Sigmoid colon (tissue), 4 donors: Measurements from ENCODE around the gene MRO.
A peak's percentile ranks its signal among the peaks of the same experiment; 100 is the strongest.

Experiments used
- EP300 ChIP-seq, 4 donors: sonication (generic); formaldehyde crosslinking; IDR thresholded peaks; one replicate each; pipeline ENCODE4 v1.6.1; 2017; ENCODE audit warnings: antibody characterized with exemption in 4 of 4
- POLR2A ChIP-seq, 2 donors: fragments of 450-650 bp; IDR thresholded peaks; one replicate each; pipeline ENCODE4 v1.6.1; 2016; ENCODE audit warnings: antibody characterized with exemption in 2 of 2, mild to moderate bottlenecking in 2 of 2, moderate library complexity in 2 of 2
- POLR2AphosphoS5 ChIP-seq, 4 donors: sonication (generic); formaldehyde crosslinking; IDR thresholded peaks; one replicate each; pipeline ENCODE4 v1.6.1; 2017; ENCODE audit warnings: antibody characterized with exemption in 4 of 4

DNA sequence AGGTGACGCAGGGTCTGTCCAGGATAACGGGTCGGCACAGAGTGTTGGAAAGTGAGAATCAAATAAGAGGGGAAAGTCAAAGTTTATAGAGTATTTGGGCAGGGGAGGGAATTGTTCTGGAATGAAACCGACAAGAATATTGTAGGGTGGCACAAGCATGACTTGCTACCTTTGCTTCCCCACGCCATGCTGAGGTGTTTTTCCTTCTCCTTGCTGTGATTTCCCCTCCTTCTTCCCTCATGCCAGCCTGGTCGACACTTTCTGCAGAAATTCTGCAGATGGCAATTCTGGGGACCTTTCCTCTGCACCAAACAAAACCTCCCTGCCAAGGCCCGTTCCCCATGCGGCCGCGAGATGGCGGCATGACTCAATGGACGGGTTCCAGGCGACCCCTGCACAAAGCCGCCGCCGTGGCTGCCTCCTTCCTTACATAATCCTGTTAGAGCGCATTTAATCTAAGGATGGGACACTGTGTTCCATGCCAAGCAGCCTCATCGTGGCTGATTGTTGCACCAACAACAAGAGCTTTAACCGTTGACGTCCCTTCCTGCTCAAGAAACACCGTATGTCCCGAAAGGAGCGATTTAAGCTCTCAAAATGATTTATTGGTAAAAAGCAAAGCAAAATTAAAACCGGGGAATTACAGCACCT, at the start of gene MRO:
- peak; percentile 48 to 67 (median 62) for TF ChIP-seq POLR2AphosphoS5 (IDR thresholded peaks at IDR 0.05)
- no peak for TF ChIP-seq POLR2A (IDR thresholded peaks at IDR 0.05)
- peak in 2 of 4 donors; percentile 35 to 78 for TF ChIP-seq EP300 (IDR thresholded peaks at IDR 0.05)
